HG02970 (cell line): ENCODE measurements around the gene RNF208.

Experiments used
- ATAC-seq: cut with Tn5 transposase; IDR thresholded peaks from one replicate; pipeline ENCODE4 v1.9.1; 2021; ENCODE audit warnings: mild to moderate bottlenecking, moderate library complexity, moderate number of reproducible peaks; ENCODE audit not compliant: unreplicated experiment, low FRiP score

The RNF208 gene

DNA sequence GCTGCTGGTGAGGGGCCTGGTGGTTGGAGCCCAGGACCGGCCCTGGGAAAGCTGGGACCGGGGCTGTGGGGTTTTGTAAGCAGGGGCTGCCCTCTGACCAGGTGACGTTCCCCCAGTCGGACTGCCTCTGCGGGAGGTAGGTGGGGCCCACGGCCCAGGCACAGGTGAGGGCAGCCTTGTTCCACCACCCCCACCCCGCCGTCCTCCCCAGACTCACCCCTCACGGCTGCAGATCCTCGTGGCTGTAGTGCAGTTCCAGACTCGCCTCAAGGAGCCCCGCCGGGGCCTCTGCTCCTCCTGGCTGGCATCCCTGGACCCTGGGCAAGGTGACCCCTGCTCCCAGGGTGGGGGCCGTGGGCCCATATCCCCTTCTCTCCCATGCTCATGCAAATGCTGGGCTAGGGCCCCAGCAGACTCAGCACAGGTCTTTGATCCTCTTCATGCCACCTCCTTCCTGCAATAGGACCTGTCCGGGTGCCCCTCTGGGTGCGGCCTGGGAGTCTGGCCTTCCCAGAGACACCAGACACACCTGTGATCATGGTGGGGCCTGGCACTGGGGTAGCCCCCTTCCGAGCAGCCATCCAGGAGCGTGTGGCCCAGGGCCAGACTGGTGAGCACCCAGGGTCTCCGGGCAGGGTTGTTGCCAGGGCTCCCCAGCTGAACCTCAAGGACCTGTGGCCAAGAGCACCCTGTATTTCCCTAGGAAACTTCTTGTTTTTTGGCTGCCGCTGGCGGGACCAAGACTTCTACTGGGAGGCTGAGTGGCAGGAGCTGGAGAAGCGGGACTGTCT, 6.6 kb downstream of the RNF208 start:
- no peak for ATAC-seq

DNA sequence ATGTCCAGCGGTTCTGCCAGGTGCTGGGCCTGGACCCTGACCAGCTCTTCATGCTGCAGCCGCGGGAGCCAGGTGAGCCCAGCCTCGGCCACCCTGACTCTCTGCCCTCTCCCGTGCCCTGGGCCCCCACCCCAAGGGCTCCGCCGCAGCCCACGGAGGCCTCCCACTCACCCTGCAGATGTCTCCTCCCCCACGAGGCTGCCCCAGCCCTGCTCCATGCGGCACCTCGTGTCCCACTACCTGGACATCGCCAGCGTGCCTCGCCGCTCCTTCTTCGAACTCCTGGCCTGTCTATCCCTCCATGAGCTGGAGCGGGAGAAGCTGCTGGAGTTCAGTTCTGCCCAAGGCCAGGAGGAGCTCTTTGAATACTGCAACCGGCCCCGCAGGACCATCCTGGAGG, 7.4 kb downstream of the RNF208 start:
- ATAC-seq: no peak

DNA sequence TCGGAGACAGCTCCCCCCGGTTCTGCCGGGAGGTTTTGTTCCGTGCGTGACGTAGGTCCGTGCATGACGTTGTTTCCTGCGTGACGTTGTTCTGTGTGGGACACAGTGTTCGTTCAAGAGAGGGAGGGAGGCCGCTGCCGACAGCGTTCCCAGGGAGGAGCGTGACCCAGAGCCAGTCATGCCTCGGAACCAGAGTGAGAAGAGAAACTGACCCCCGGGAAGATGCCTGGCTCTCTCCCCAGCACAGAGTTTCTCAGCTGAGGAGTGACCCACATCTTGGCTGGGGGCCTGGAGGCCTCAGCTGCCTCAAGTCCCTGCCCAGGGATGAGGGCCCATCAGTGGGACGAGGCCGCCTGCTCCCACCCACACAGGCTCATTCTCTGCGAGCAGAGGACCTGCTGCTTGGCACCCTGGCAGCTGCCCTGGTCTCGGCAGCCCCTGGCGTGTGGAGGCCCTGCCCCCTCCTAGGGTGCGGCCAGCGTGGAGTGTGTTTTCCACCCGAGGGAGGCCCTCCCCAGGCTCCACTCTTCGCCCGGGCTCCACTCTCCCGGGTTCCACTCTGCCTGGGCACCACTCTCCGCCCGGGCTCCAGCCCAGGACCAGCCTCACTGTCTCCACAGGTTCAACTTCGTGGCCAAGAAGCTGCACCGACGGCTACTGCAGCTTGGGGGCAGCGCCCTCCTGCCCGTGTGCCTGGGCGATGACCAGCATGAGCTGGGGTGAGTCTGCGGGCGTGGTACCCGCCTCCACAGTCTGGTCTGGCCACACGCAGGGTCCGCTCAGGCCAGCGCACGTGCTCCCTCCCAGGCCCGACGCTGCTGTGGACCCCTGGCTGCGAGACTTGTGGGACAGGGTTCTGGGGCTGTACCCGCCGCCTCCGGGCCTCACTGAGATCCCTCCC, 8.6 kb downstream of the RNF208 start:
- no peak for ATAC-seq

DNA sequence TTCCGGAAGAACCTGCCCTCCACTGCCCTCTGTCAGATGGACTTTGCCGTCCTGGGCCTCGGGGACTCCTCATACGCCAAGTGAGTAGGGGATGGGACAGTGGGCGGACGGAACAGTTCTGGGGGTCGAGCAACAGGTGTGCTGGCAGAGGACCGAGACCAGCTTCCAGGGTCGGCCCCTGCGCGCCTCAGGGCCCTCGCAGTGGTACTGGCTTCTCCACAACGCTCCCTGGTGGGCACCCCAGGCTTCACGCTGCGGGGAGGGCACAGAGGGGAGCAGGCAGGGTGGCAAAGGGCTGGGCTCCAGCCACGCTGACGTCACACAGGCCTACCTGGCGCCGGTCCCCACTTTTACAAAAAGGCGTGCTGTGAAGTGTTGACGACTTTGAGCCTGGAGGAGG, 9.5 kb downstream of the RNF208 start:
- ATAC-seq: no peak

DNA sequence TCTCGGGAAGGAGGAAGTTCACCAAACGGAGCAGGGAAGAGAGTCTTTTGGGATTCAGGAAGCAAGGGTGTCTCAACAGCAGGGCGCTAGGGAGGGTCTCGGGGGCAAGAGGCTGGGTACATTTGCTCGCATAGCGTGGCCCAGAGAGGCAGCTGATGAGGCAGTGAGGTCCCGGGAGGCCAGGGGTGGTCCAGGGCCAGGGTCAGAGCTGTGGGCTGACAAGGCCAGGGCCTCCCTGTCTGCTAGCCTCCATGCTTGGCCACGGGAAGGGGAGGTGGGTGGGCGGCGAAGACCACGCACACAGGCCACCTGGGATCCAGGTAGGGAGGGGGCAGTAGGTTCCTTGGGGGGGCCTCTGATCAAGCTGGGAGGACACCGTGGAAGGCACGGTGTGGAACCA, 10.5 kb downstream of the RNF208 start:
- no peak for ATAC-seq

DNA sequence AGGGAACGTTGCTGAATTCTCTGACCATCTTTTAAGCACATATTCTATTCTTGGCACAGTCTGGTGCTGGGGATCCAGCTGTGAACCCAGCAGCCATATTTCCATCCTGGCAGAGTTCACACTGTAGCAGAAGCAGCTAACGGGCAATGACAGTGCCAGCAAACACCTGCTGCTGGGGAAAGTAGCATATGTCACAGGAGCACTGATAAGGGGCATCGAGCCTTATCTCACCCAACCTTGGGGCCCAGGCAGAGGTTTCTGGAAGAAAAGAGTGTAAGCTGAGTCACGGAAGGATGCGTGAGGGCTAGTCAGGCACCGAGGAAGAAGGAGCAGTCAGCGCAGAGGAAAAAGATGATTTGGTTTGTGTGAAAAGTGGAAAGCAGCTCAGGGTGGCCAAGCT, 15.4 kb downstream of the RNF208 start:
- ATAC-seq: no peak

DNA sequence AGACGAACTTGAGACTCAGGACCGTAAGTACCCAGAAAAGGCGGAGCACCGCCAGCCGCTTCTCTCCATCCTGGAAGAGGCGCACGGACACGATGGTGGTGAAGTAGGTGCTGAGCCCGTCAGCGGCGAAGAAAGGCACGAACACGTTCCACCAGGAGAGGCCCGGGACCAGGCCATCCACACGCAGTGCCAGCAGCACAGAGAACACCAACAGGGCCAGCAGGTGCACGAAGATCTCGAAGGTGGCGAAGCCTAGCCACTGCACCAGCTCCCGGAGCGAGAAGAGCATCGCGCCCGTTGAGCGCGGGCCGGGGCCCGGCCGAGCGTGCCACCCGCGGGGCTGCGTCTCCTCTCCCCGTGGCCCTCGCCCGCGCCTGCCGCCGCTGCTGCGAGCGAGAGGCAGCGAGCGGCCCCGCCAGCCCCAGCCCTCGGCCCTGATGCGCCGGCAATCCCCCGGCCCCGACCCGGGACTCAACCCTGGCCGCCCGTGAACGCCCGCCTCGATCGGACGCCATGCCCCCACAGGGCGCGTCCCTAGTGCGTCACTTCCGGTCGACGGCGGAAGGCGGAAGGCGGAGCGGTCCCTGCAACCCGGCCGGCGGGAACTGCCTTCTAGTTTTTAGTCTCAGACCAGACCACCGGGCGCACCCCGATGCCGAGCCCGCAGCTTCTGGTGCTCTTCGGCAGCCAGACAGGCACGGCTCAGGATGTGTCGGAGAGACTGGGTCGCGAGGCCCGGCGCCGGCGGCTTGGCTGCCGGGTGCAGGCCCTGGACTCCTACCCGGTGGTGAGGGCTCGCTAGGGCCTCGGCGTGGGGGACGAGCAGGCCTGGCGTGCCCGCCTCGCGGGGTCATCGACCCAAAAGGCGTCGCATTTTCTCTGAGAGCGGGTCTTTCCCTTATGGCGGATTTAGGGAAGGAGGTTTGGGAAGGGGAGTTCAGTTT, 16.6 kb downstream of the RNF208 start, which contains the start of the genes NDOR1 and TMEM203:
Gene NDOR1 (plus strand): TSS at position 575 of the 944 bp plus-strand sequence. CDS start 78 bp downstream, at position 653.
Gene TMEM203 (minus strand): TSS at position 523 of the 944 bp plus-strand sequence. CDS start 234 bp downstream, at position 289.
- ATAC-seq: peak; percentile 49

DNA sequence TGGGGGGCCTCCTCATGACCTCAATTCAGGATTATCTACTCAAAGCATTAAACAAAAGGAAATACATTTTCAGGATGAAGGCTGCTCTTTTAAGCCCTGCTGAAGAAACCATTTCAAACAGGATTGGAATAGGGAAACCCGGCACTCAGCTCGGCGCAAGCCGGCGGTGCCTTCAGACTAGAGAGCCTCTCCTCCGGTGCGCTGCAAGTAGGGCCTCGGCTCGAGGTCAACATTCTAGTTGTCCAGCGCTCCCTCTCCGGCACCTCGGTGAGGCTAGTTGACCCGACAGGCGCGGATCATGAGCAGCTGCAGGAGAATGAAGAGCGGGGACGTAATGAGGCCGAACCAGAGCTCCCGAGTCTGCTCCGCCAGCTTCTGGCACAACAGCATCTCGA, 17.3 kb downstream of the RNF208 start:
- ATAC-seq: no peak

DNA sequence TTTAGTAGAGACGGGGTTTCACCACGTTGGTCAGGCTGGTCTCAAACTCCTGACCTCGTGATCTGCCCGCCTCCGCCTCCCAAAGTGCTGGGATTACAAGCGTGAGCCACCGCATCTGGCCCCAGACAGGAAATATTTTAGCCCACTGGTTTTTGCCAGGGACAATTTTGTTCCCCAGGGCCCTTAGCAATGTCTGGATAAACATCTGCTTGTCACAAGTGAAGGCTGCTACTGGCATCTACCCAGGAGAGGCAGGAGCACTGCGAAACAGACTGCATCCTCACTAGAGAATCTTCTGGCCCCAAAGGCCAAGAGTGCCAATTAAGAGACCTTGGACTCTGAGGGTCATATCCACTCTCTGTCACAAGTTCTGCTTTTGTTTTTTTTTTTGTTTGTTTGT, 19.1 kb downstream of the RNF208 start:
- ATAC-seq: no peak

DNA sequence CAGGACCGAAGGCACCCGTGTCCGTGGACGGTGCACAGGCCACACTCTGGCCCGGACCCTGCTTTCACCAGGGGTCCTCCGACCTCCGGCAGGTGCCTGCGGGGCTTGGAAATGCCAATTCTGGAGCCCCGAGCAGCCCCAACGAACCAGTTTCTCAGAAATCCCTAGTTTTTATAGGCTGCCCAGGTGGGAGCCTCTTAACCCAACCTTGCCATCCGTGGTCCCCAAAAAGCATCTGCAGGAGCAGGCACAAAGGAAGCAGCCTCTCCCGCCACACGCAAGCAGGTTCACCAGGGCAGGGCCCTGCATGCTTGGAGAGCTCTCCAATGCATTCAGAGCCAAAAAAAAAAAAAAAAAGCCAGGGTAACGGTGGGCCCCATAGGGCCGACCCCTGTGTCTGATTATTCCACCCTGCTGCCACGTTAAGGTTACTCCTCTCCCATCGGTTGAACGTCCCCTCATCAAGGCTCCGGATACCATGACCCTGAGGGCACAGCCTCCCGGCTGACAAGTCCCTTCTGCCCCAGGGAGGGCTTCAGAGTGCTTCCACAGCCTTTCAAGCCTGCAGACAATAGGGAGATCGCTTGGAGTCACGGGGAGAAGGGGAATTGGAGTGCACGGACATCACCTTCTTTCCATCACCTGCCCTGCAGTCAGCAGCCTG, 20.7 kb downstream of the RNF208 start:
- no peak for ATAC-seq

DNA sequence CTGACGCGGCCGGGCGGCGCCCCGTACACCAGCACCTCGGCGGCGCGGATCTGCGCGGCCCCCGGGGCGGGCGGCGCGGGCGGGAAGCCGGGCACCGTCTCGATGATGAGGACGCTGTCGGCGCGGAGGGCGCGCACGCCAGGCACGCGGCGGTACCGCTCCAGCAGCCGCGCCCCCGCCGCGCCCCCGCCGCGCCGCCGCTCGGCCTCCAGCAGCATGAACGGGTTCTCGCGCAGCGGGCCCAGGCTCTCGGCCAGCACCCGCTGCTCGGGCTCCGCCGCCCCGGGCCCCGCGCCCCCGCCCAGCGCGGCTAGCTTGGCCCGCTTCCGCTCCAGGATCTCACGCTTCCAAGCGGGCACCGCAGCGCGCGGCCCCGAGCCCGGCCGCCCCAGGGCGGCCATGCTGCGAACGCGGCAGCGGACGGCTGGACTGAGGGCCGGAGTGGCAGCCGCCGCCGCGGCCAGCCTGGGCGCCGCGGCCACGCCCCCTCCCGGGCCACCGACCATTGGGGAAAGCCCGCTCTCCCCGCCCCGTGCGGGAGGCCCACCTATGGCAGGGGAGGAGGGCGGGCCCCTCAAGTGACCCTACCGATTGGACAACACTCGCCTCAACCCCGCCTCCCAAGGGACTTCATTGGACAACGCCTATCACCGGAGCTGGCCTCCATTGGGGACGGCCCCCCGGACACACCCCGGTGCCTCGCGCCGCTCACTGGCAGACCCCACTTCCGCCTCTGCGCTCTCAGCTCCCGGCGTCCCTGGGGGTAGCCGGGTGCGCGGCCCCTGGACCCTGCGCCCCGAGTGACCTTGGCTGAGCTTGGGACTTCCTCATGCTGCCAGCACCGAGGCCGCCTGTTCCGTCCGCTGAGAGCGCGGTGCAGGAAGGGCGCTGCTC, 21.5 kb downstream of the RNF208 start, which contains the start of gene TPRN:
Gene TPRN (minus strand): TSS at position 431 of the 894 bp plus-strand sequence. CDS start 30 bp downstream, at position 401.
- peak; percentile 85 for ATAC-seq

DNA sequence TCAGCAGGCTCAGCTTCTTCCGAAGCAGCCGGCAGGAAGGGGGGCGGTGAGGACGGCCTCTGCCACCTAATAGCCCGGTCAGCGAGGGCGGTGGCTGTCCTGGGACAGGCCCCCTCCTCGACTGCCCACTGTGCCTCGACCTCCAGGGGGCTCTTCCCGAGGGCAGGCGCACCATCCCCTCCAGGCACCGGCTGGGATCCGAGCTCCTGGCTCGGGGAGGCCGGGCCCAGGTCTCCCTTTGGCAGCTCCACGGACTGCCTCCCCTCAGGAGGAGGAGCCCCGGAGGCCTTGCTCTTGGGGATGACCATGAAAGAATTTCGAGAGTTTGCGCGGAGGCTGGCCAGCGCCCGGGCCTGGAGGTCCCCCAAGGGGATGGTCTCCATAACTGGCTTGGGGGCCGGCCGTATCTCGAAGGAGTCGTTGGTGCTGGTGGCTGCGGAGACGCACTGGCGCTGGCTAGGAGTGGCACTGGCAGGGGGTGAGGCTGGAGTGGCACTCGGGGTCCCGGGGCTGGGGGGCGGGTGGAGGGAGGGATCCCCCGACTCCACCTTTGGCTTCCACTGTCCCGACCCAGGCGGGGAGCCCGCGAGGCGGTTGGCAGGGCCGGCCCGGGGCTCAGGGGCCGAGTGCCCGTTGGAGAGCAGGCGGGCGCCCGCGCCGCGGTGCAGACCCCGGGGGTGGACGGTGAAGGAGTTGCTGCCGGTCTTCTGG, 22.5 kb downstream of the RNF208 start:
- ATAC-seq: no peak

DNA sequence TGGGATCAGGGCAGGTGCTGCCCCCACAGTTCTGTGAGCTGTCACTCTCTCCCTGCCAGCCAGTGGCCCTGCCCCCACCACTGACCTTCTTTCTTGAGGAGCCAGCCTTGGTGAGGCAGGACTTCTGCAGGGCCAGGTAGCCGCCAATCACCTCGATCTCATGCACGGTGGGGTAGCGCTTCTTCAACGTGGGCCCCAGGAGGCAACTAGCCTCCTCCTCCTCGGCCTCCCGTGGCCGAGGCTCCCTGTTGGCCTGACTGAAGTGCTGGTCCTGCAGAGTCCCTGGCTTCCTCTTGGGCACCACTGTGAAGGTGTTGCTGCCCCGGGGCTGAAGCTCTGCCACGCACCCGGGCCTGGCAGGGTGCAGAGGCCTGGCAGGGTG, 23.1 kb downstream of the RNF208 start:
- no peak for ATAC-seq

DNA sequence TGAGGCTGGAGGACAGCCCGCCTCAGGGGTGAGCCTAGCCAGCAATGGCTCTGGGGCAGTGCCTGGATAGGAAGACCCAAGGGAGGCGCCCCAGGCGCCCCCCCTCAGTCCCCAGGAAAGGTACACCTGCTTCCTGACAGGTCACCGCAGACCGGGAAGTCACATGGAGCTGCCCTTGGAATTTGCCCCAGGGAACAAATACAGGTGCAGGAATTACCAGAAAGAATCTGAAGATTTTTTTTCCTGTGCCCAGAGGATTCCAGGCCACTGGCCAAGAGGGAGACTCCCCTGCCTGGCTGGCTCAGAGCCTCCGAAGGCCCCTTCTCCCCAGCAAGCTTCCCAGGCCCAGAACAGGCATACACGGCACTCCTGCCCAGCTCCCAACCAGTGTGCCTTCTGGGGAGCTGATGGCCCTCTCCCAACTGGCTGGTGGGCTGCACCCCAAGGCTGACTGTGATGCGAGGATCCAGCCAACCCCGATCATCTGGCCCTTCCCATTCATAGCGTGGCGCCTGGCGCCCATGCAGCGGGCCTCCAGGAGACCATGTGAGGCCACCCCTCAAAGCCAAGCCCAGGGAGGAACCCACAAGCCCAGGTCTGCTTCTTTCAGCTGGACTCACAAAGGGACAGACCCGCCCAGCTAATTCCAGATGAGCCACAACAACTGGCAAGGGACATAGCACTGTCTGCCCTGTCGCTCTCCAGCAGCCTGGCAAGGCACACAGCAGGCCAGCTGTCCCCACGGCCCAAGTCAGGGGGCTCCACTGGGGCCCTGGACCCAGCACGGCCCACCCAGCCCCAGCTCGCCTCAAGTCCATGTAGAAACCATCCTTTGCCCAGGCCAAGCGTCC, 23.8 kb downstream of the RNF208 start:
- ATAC-seq: no peak

DNA sequence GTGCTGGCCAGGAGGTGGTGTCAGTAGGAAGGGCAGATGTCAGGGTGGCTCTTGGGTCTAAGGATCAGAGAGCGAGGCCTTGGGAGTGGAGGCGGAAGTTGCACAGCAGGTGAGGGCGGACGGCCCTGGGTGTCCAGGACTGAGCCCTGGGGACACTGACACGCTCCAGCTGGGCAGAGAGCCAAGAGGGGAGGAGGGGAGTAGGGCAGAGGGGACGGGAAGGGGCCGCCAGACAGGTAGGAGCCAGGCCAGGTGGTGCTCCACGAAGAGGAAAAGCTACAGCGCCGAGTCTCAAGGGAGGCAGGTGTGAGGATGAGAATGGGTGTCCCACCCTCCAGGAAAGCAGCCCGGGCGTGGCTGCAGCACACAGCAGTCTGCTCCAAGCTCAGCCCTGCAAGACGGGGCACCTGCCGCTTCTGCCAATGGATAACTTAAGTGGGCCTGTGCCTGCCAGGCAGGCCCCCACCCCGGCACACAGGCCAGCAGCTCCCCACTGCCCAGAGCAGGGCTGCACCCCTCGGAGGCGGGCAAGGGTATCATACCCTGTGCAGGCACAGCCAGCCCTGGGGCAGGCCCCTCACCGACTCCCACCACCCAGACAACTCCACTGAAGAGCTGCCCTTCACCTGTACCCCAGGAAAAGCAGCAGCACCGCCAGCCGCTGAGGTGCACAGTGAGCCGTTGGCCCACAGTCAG, 26.4 kb downstream of the RNF208 start:
- ATAC-seq: no peak

DNA sequence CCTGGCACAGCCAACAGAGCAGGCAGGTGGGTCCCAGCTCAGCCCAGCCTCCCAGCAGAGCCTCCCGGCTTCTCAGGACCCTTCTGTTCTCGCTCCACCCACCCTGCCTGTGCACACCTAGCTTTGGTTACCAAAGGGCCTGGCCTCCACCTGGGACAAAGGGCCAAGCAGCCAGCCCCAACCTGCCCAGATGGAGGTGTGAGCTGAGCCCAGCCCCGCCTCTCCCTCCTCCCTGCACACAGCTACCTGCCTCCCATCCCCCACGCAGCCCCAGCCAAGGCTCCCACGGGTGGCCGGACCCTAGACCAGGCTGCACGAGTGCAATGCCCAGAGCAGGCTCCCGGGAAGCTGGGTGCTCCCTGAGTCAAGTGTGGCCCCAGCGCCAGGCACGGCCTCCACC, 27.1 kb downstream of the RNF208 start:
- ATAC-seq: no peak

DNA sequence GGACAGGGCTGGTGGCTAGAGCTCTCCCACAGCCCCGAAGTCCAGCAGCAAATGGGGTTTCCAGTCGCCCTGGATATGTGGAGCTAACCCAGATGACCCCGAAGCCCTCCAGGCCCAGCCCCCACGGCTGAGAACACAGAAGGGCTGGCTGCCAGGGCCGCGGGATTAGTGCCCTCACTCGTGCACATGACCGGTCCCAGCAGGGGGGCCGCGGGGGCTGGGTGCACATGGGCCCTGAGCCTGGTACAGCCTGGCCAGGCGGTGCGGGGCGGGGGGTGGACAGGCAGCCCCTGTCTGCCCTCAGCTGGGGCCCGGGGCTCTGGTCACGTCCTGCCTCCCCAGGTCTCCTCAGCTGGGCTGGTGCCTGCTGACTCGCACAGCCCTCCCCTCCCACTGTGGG, 27.7 kb downstream of the RNF208 start:
- no peak for ATAC-seq
